H1 (cell line): Measurements from ENCODE around the gene NPY5R. TPM values are rescaled to one million over a fixed set of nuclear protein-coding genes. Genes with fewer than 3 reads are reported as not detected.

Experiments
- CTCF ChIA-PET: fragments of 300-600 bp; sonication (Branson Sonifier 250); formaldehyde crosslinking; loops from one replicate; lab custom pipeline; 2021; ENCODE audit not compliant: partially characterized antibody; lab: Charles Lee
- POLR2A ChIA-PET: fragments of 300-600 bp; sonication (Branson Sonifier 250); formaldehyde crosslinking; loops from one replicate; lab custom pipeline; 2021; ENCODE audit warnings: inconsistent platforms; ENCODE audit not compliant: partially characterized antibody; lab: Charles Lee
- DNase-seq, 2 experiments: peaks; one replicate each; pipeline versions ENCODE4 v3.0.0 to v3.0.0-alpha.2; 2010 to 2022; ENCODE audit warnings: low spot score in 2 of 2, low read depth in 1 of 2, mixed read lengths in 1 of 2
- FAIRE-seq: peaks from 2 replicates; lab custom pipeline; 2011; peaks lifted over from hg19 to GRCh38; lab: Jason Lieb, UNC
- H2AFZ ChIP-seq: 2 replicates; pipeline ENCODE4 v1.8.1; 2012; ENCODE audit warnings: low read length, inconsistent platforms
- H2AK5ac ChIP-seq: 2 replicates; pipeline ENCODE4 v1.6.1; 2013; ENCODE audit warnings: low read depth, low read length
- H2BK120ac ChIP-seq: replicated peaks from 2 replicates; pipeline ENCODE3; 2013; ENCODE audit warnings: low read depth, low read length, inconsistent platforms
- H2BK12ac ChIP-seq: 2 replicates; pipeline ENCODE4 v1.6.1; 2013; ENCODE audit warnings: low read depth, low read length
- H2BK15ac ChIP-seq: 2 replicates; pipeline ENCODE4 v1.6.1; 2013; ENCODE audit warnings: low read length
- H2BK20ac ChIP-seq: 2 replicates; pipeline ENCODE4 v1.6.1; 2013; ENCODE audit warnings: low read length
- H2BK5ac ChIP-seq: 2 replicates; pipeline ENCODE4 v1.6.1; 2013; ENCODE audit warnings: low read depth, low read length
- H3K14ac ChIP-seq: 2 replicates; pipeline ENCODE4 v1.6.1; 2013; ENCODE audit warnings: inconsistent platforms; ENCODE audit not compliant: insufficient read length
- H3K18ac ChIP-seq: 2 replicates; pipeline ENCODE4 v1.6.1; 2013; ENCODE audit warnings: low read length; ENCODE audit errors: extremely low read depth
- H3K23ac ChIP-seq: 2 replicates; pipeline ENCODE4 v1.6.1; 2013; ENCODE audit warnings: inconsistent platforms; ENCODE audit not compliant: insufficient read length
- H3K23me2 ChIP-seq: 2 replicates; pipeline ENCODE4 v1.6.1; 2013; ENCODE audit warnings: low read depth, low read length
- H3K27ac ChIP-seq: 2 replicates; pipeline ENCODE4 v1.6.1; 2011; ENCODE audit warnings: low read depth, low read length, inconsistent platforms
- H3K27me3 ChIP-seq, 4 experiments: replicated peaks in 1 of 4; 1 replicate in 1 of 4; 2 replicates in 3 of 4; pipeline versions ENCODE4 v1.6.1 to v1.8.1; 2011 to 2013; ENCODE audit warnings: low read length in 3 of 4, mild to moderate bottlenecking in 3 of 4, inconsistent platforms in 2 of 4, mixed read lengths in 2 of 4, moderate library complexity in 1 of 4; ENCODE audit not compliant: control insufficient read depth in 3 of 4, insufficient read depth in 3 of 4; ENCODE audit errors: extremely low read depth in 1 of 4
- H3K36me3 ChIP-seq, 4 experiments: 2 replicates each; pipeline versions ENCODE4 v1.6.1 to v1.8.1; 2011 to 2013; ENCODE audit warnings: mild to moderate bottlenecking in 4 of 4, low read length in 3 of 4, moderate library complexity in 2 of 4, control low read depth in 1 of 4, inconsistent platforms in 1 of 4; ENCODE audit not compliant: insufficient read depth in 4 of 4, control insufficient read depth in 2 of 4
- H3K4ac ChIP-seq: replicated peaks from 2 replicates; pipeline ENCODE3; 2013; ENCODE audit warnings: low read length, low read depth, mixed read lengths, inconsistent platforms; ENCODE audit not compliant: insufficient read length
- H3K4me1 ChIP-seq, 4 experiments: replicated peaks in 1 of 4; 1 replicate in 1 of 4; 2 replicates in 3 of 4; pipeline versions ENCODE4 v1.6.1 to v1.8.1; 2011 to 2013; ENCODE audit warnings: low read length in 3 of 4, inconsistent platforms in 2 of 4, mixed read lengths in 1 of 4; ENCODE audit not compliant: insufficient read depth in 4 of 4, control insufficient read depth in 3 of 4
- H3K4me2 ChIP-seq, 2 experiments: 2 replicates each; pipeline versions ENCODE4 v1.6.1 to v1.8.1; 2011 to 2013; ENCODE audit warnings: low read depth in 2 of 2, low read length in 2 of 2, control low read depth in 1 of 2, inconsistent platforms in 1 of 2, mild to moderate bottlenecking in 1 of 2; ENCODE audit not compliant: insufficient read depth in 1 of 2
- H3K4me3 ChIP-seq, 4 experiments: fragments of 200-600, 300-600 bp in 1 of 4; sonication (generic), shearing (Covaris generic), sonication (Bioruptor Twin) in 1 of 4; 2 replicates each; pipeline versions ENCODE4 v1.5.1 to v1.8.1; 2011 to 2016; ENCODE audit warnings: low read length in 4 of 4, low read depth in 3 of 4, control low read depth in 2 of 4, inconsistent platforms in 2 of 4, mild to moderate bottlenecking in 2 of 4, mixed read lengths in 1 of 4, moderate library complexity in 1 of 4; ENCODE audit not compliant: insufficient read depth in 2 of 4; ENCODE audit errors: extremely low read depth in 1 of 4
- H3K56ac ChIP-seq: replicated peaks from 2 replicates; pipeline ENCODE3; 2013; ENCODE audit warnings: low read depth, mild to moderate bottlenecking, mixed read lengths, low read length, inconsistent platforms; ENCODE audit not compliant: insufficient read length
- H3K79me1 ChIP-seq: 2 replicates; pipeline ENCODE4 v1.6.1; 2013; ENCODE audit warnings: low read depth, low read length, control low read depth
- H3K79me2 ChIP-seq, 2 experiments: 2 replicates each; pipeline versions ENCODE4 v1.6.1 to v1.8.1; 2012 to 2013; ENCODE audit warnings: low read length in 2 of 2, mild to moderate bottlenecking in 2 of 2, inconsistent platforms in 1 of 2; ENCODE audit not compliant: insufficient read depth in 2 of 2, control insufficient read depth in 1 of 2
- H3K9ac ChIP-seq, 4 experiments: replicated peaks in 1 of 4; 1 replicate in 1 of 4; 2 replicates in 3 of 4; pipeline versions ENCODE4 v1.6.1 to v1.8.1; 2011 to 2013; ENCODE audit warnings: low read depth in 3 of 4, low read length in 3 of 4, control low read depth in 2 of 4, mild to moderate bottlenecking in 2 of 4, moderate library complexity in 2 of 4, inconsistent platforms in 1 of 4; ENCODE audit errors: extremely low read depth in 1 of 4
- H3K9me3 ChIP-seq, 2 experiments: 2 replicates each; pipeline versions ENCODE4 v1.6.1 to v1.8.1; 2012 to 2013; ENCODE audit warnings: mild to moderate bottlenecking in 2 of 2, moderate library complexity in 2 of 2, control low read depth in 1 of 2, inconsistent platforms in 1 of 2, low read depth in 1 of 2, low read length in 1 of 2, mixed read lengths in 1 of 2; ENCODE audit not compliant: insufficient read depth in 2 of 2
- H4K20me1 ChIP-seq, 2 experiments: replicated peaks in 1 of 2; 2 replicates each; pipeline versions ENCODE3 to v1.8.1; 2011 to 2013; ENCODE audit warnings: inconsistent platforms in 2 of 2, low read length in 2 of 2, mild to moderate bottlenecking in 1 of 2; ENCODE audit not compliant: insufficient read depth in 2 of 2, control insufficient read depth in 1 of 2
- H4K5ac ChIP-seq: 2 replicates; pipeline ENCODE4 v1.6.1; 2013; ENCODE audit warnings: low read length, low read depth, mixed read lengths, inconsistent platforms; ENCODE audit not compliant: insufficient read length
- H4K8ac ChIP-seq: 2 replicates; pipeline ENCODE4 v1.8.0; 2013; ENCODE audit warnings: mild to moderate bottlenecking, moderate library complexity, low read length, inconsistent platforms; ENCODE audit not compliant: insufficient read depth; ENCODE audit errors: extremely low read depth
- H4K91ac ChIP-seq: replicated peaks from 2 replicates; pipeline ENCODE3; 2013; ENCODE audit warnings: low read length, mixed read lengths, inconsistent platforms; ENCODE audit not compliant: insufficient read length
- ATF3 ChIP-seq: IDR thresholded peaks from 2 replicates; pipeline ENCODE4 v1.6.1; 2011; ENCODE audit warnings: low read depth, mild to moderate bottlenecking, low read length; ENCODE audit not compliant: insufficient read depth
- CREB1 ChIP-seq: IDR thresholded peaks from 2 replicates; pipeline ENCODE4 v1.6.1; 2012; ENCODE audit warnings: inconsistent platforms
- EP300 ChIP-seq, 2 experiments: IDR thresholded peaks; 1 replicate in 1 of 2; 2 replicates in 1 of 2; pipeline ENCODE4 v1.6.1; 2011 to 2012; ENCODE audit warnings: low read depth in 2 of 2, low read length in 2 of 2, mild to moderate bottlenecking in 2 of 2, borderline replicate concordance in 1 of 2, inconsistent platforms in 1 of 2, moderate library complexity in 1 of 2
- JUN ChIP-seq: IDR thresholded peaks from 2 replicates; pipeline ENCODE4 v1.6.1; 2011; ENCODE audit warnings: low read depth, mild to moderate bottlenecking, improper control_type of control experiment, low read length
- RBBP5 ChIP-seq: IDR thresholded peaks from 2 replicates; pipeline ENCODE4 v1.7.1; 2012; ENCODE audit warnings: low read depth, mild to moderate bottlenecking, inconsistent platforms, low read length, moderate library complexity, borderline replicate concordance
- polyA plus RNA-seq, 7 experiments: library from polyadenylated mRNA; depleted of rRNA in 3 of 7; stranded (reverse) in 5 of 7; unstranded in 2 of 7; fragments of >200 nt in 5 of 7; fragments of 200-250 nt in 2 of 7; gene quantifications; 1 replicate in 5 of 7; 2 replicates in 1 of 7; 4 replicates in 1 of 7; pipeline versions ENCODE4 v1.2.1 to v1.2.3, GENCODE V29; 2011 to 2013; ENCODE audit warnings: missing spikeins in 2 of 7, mixed read lengths in 2 of 7
- total RNA-seq: library from RNA; stranded (reverse); fragmentation: NEBNext Ultra II Directional; extraction: Animal tissue kit (Norgen Biotek cat#: 25700); gene quantifications from 2 replicates; pipeline ENCODE4 v1.2.1, GENCODE V29; 2021

NPY5R gene
- total and polyA plus RNA-seq, 2 of the 8 experiments (the other 6 are each of a cell fraction or from before 2014, with no cell fraction given) = 1.5 to 1.9 TPM

GRCh38 chr4:163395055-163395454 is 51.4 kb downstream of the NPY5R start:
- H2BK20ac ChIP-seq = no peak overlapping the region
- H2BK15ac ChIP-seq = no peak overlapping the region
- no peaks in the 10 kb centered on the region for H3K4me1 ChIP-seq
- H2BK120ac ChIP-seq = no peak overlapping the region
- H2AK5ac ChIP-seq = no peak overlapping the region
- H4K5ac ChIP-seq = no peak overlapping the region
- FAIRE-seq (no peak), DNase-seq (no peak)
- H4K8ac ChIP-seq = no peak overlapping the region
- H3K9ac ChIP-seq = no peak overlapping the region
- H3K56ac ChIP-seq = no peak overlapping the region
- H4K91ac ChIP-seq = no peak overlapping the region
- no peaks in the 10 kb centered on the region for H3K79me1 ChIP-seq
- no peaks in the 10 kb centered on the region for H3K79me2 ChIP-seq
- H2AFZ ChIP-seq = 0 out of 2 replicates have a peak overlapping the region, but pooled peaks have one; percentile 30
- H3K36me3 ChIP-seq = no peaks in the 10 kb centered on the region
- CTCF ChIA-PET = no interaction called here
- H3K23ac ChIP-seq = no peak overlapping the region
- H3K27ac ChIP-seq = no peak overlapping the region
- H3K14ac ChIP-seq = no peak overlapping the region
- no peak overlapping the region for H2BK5ac ChIP-seq
- H4K20me1 ChIP-seq = no peaks in the 10 kb centered on the region
- H2BK12ac ChIP-seq = no peak overlapping the region
- no peak overlapping the region for H3K4me2 ChIP-seq
- H3K4ac ChIP-seq = no peak overlapping the region
- H3K4me3 ChIP-seq = no peak overlapping the region
- no peaks in the 10 kb centered on the region for H3K23me2 ChIP-seq
- POLR2A ChIA-PET = no interaction called here
- no peak overlapping the region for H3K18ac ChIP-seq
- no peaks in the 10 kb centered on the region for H3K9me3 ChIP-seq
- TF ChIP-seq JUN (no peak), RBBP5 (no peak), ATF3 (no peak), EP300 (IDR thresholded peaks at IDR 0.05; ENCODE audit: borderline replicate concordance in 1 of 2, low read depth in 2 of 2, low read length in 2 of 2) (no peak), CREB1 (no peak)
- H3K27me3 ChIP-seq = peaks cover 0 to 1% (median 0%) of the 10 kb centered on the region in 4 experiments; a peak in 1 of 7 replicates
